OCI-LY1 (cell line): ENCODE measurements around the gene SLC25A38.
A peak's percentile ranks its signal among the peaks of the same experiment; 100 is the strongest.

ENCODE experiments used
- H2AFZ ChIP-seq: fragments of 200-600 bp; sonication (generic), shearing (Covaris generic); 2 replicates; pipeline ENCODE4 v1.6.0; 2014; ENCODE audit warnings: antibody characterized with exemption, mild to moderate bottlenecking, low read length
- H3F3A ChIP-seq: fragments of 200-600 bp; sonication (generic), shearing (Covaris generic); 2 replicates; pipeline ENCODE4 v1.6.0; 2014; ENCODE audit warnings: mild to moderate bottlenecking, antibody characterized with exemption, low read length, moderate library complexity; ENCODE audit not compliant: insufficient read depth
- H3K27ac ChIP-seq: fragments of 200-600 bp; sonication (generic); 2 replicates; pipeline ENCODE4 v1.5.1; 2014; ENCODE audit warnings: low read length, mixed run types, mild to moderate bottlenecking, low read depth; ENCODE audit not compliant: poor library complexity, severe bottlenecking
- H3K27me3 ChIP-seq: fragments of 200-600 bp; sonication (generic); 2 replicates; pipeline ENCODE4 v1.6.0; 2014; ENCODE audit warnings: antibody characterized with exemption, mild to moderate bottlenecking, low read length, moderate library complexity; ENCODE audit not compliant: insufficient read depth
- H3K36me3 ChIP-seq: fragments of 200-600 bp; sonication (generic); 2 replicates; pipeline ENCODE4 v1.6.1; 2014; ENCODE audit warnings: mild to moderate bottlenecking, antibody characterized with exemption, low read length, moderate library complexity, mixed read lengths; ENCODE audit not compliant: insufficient read depth
- H3K4me1 ChIP-seq: fragments of 200-600 bp; sonication (generic); 2 replicates; pipeline ENCODE4 v1.5.1; 2014; ENCODE audit warnings: mild to moderate bottlenecking, low read length, moderate library complexity; ENCODE audit not compliant: insufficient read depth, severe bottlenecking
- H3K4me2 ChIP-seq: fragments of 200-600 bp; sonication (generic), shearing (Covaris generic); 2 replicates; pipeline ENCODE4 v1.6.1; 2014; ENCODE audit warnings: low read length
- H3K4me3 ChIP-seq: fragments of 200-600 bp; sonication (generic); 2 replicates; pipeline ENCODE4 v1.5.1; 2014; ENCODE audit warnings: low read length, low read depth, mild to moderate bottlenecking, mixed read lengths; ENCODE audit not compliant: poor library complexity, severe bottlenecking
- H3K79me2 ChIP-seq: fragments of 200-600 bp; shearing (Covaris generic); 2 replicates; pipeline ENCODE4 v1.6.1; 2016; ENCODE audit warnings: mixed run types, low read length, mixed read lengths; ENCODE audit not compliant: insufficient read depth
- H3K9ac ChIP-seq: fragments of 200-600 bp; sonication (generic), shearing (Covaris generic); 2 replicates; pipeline ENCODE4 v1.6.1; 2014; ENCODE audit warnings: mild to moderate bottlenecking, low read length, mixed read lengths
- H3K9me2 ChIP-seq: fragments of 200-600 bp; sonication (generic), shearing (Covaris generic); 2 replicates; pipeline ENCODE4 v1.6.1; 2014; ENCODE audit warnings: low read depth, mild to moderate bottlenecking, low read length, mixed read lengths
- H3K9me3 ChIP-seq: fragments of 200-600 bp; shearing (Covaris generic); 2 replicates; pipeline ENCODE4 v1.6.1; 2014; ENCODE audit warnings: low read length, mixed read lengths
- H4K20me1 ChIP-seq: fragments of 200-600 bp; sonication (generic), shearing (Covaris generic); 2 replicates; pipeline ENCODE4 v1.6.0; 2016; ENCODE audit warnings: mild to moderate bottlenecking, low read length; ENCODE audit not compliant: insufficient read depth
- EZH2 ChIP-seq: fragments of 200-600 bp; sonication (generic), shearing (Covaris generic); IDR thresholded peaks from 2 replicates; pipeline ENCODE4 v1.8.0; 2017; ENCODE audit warnings: borderline replicate concordance, mixed run types, mild to moderate bottlenecking, antibody characterized with exemption, low read length, moderate library complexity, mixed read lengths
- TF ChIP-seq, protein P1 (sequence below): fragments of 200-600 bp; sonication (generic), shearing (Covaris generic); IDR thresholded peaks from 2 replicates; pipeline ENCODE4 v1.5.1; 2017; ENCODE audit warnings: mild to moderate bottlenecking, antibody characterized with exemption, low read length, moderate library complexity, mixed read lengths

SLC25A38 gene

DNA sequence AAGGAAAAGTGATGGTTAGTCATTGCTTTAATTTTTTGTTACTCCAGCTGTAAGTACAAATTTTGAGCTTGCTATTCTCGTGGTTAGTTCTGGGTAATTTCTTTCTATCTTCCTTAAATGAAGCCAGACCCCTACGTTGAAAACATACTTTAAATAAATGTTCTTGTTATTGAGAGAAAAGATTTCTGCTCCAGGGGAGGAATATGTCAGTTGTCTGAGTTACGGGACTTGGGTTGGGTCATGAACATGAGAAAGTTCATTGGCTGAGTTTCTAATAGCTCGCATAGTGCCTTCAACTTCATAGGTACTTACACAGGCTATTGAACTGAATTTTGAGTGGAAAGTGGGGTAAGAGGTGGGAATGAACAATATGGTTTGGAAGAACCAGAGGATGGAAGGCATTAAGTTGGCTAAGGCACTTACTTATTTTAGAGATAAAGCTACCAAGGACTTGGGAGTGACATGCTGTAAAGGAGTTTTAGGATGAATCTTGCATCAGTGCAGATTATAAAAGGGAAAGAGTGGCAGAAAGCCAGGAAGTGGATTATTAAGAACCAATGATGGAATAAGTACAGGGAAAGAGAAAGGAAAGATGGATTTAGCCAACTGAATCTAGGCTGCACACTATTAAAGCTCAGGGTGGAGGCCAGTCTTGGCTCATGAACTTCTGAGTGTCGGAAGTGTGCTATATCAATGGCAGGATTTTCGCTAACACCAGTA is 24.8 kb downstream of the SLC25A38 start:
- Histone ChIP-seq H2AFZ (no peak overlapping the region), H4K20me1 (0 out of 2 replicates have a peak, but pooled peaks cover 3% of the 10 kb centered on the region), H3K79me2 (peaks cover 17% of the 10 kb centered on the region), H3K9ac (peak overlapping the region; percentile 93), H3F3A (no peaks in the 10 kb centered on the region; the same call in 1 of the 2 replicates), H3K9me3 (no peaks in the 10 kb centered on the region), H3K4me2 (peak overlapping the region; percentile 92), H3K9me2 (no peaks in the 10 kb centered on the region), H3K4me3 (peak overlapping the region; percentile 82), H3K4me1 (peaks cover 41% of the 10 kb centered on the region), H3K27ac (peak overlapping the region; percentile 82), H3K27me3 (no peaks in the 10 kb centered on the region), H3K36me3 (peaks cover 61% of the 10 kb centered on the region)
- no peak for TF ChIP-seq EZH2
- TF ChIP-seq, protein P1, sequence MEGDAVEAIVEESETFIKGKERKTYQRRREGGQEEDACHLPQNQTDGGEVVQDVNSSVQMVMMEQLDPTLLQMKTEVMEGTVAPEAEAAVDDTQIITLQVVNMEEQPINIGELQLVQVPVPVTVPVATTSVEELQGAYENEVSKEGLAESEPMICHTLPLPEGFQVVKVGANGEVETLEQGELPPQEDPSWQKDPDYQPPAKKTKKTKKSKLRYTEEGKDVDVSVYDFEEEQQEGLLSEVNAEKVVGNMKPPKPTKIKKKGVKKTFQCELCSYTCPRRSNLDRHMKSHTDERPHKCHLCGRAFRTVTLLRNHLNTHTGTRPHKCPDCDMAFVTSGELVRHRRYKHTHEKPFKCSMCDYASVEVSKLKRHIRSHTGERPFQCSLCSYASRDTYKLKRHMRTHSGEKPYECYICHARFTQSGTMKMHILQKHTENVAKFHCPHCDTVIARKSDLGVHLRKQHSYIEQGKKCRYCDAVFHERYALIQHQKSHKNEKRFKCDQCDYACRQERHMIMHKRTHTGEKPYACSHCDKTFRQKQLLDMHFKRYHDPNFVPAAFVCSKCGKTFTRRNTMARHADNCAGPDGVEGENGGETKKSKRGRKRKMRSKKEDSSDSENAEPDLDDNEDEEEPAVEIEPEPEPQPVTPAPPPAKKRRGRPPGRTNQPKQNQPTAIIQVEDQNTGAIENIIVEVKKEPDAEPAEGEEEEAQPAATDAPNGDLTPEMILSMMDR = no peak

DNA sequence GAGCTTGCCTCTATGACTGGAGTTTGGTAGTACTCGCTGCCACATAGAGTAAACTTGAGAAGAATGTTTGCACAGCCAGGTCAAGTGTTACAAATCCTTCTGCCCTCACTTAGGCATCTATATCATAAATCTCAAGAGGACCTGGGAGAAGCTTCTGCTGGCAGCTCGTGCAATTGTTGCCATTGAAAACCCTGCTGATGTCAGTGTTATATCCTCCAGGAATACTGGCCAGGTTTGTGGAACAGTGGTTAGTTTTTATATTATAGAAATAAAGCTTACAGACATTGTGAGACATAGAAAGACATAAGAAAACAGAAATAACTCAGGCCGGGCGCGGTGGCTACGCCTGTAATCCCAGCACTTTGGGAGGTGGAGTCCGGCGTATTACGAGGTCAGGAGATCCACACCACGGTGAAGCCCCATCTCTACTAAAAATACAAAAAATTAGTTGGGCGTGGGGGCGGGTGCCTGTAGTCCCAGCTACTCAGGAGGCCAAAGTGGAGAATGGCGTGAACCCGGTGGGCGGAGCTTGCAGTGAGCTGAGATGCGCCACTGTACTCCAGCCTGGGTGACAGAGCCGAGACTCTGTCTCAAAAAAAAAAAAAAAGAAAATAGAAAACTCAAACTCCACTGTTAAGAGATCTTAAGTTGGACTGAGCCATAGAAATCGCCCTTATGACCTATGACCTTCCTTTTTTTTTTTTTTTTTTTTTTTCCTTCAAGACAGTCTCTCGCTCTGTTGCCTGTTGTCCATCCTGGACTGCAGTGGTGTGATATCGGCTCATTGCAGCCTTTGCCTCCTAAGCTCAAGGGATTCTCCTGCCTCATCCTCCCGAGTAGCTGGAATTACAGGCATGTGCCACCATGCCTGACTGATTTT is 25.6 kb downstream of the SLC25A38 start:
- H3K4me3 ChIP-seq = peak overlapping the region; percentile 82
- H3K27ac ChIP-seq = peak overlapping the region; percentile 82
- H4K20me1 ChIP-seq = 0 out of 2 replicates have a peak, but pooled peaks cover 3% of the 10 kb centered on the region
- peaks cover 41% of the 10 kb centered on the region for H3K4me1 ChIP-seq
- H3K36me3 ChIP-seq = peaks cover 69% of the 10 kb centered on the region
- peak overlapping the region; percentile 92 for H3K4me2 ChIP-seq
- H2AFZ ChIP-seq = no peak overlapping the region
- no peaks in the 10 kb centered on the region; the same call in 1 of the 2 replicates for H3F3A ChIP-seq
- H3K9ac ChIP-seq = peak overlapping the region; percentile 93; the same call in 1 of the 2 replicates
- no peaks in the 10 kb centered on the region for H3K27me3 ChIP-seq
- H3K9me2 ChIP-seq = no peaks in the 10 kb centered on the region
- peaks cover 17% of the 10 kb centered on the region for H3K79me2 ChIP-seq
- TF ChIP-seq EZH2 = no peak
- H3K9me3 ChIP-seq = no peaks in the 10 kb centered on the region

DNA sequence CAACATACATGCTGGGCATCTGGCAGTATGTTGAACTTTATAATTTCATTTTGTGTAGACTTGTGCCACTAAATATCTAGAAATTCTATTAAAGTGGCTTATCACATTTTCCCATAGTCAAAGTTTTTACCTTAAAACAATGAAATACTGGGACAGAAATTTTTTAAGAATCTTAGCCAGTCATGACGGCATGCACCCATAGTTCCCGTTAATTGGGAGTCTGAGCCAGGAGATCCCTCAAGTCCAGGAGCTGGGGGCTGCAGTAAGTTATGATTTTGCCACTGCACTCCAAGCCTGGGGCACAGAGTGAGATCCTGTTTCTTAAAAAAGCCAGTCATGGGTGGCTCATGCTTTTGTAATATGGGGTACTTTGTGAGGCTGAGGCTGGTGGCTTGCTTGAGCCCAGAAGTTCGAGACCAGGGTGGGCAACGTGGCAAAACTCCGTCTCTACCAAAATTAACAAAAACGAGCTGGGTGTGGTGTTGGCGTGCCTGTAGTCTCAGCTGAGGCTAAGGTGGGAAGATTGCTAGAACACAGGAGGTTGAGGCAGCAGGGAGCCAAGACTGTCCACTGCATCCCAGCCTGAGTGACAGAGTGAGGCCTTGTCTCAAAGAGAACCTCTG is 26.5 kb downstream of the SLC25A38 start:
- Histone ChIP-seq H3K4me2 (peak overlapping the region; percentile 26), H3K4me3 (peak overlapping the region; percentile 21), H3K9ac (peak overlapping the region; percentile 16; the same call in 1 of the 2 replicates), H3K4me1 (peaks cover 41% of the 10 kb centered on the region), H2AFZ (no peak overlapping the region), H3K27ac (no peak overlapping the region), H3K27me3 (no peaks in the 10 kb centered on the region), H3K9me3 (no peaks in the 10 kb centered on the region), H3K36me3 (peaks cover 76% of the 10 kb centered on the region), H3F3A (peaks cover 4% of the 10 kb centered on the region; the same call in 1 of the 2 replicates), H4K20me1 (0 out of 2 replicates have a peak, but pooled peaks cover 3% of the 10 kb centered on the region), H3K79me2 (peaks cover 17% of the 10 kb centered on the region), H3K9me2 (no peaks in the 10 kb centered on the region)
- no peak for TF ChIP-seq EZH2
- TF ChIP-seq, protein P1 = no peak
